Effector CD4-positive, alpha-beta T cell (primary cell): ENCODE data around the gene SCGB1D1.

Experiments
- DNase-seq: peaks from one replicate; pipeline ENCODE4 v3.0.0-alpha.2; 2020

SCGB1D1 gene

GRCh38 chr11:62237499-62237898 is 47.5 kb downstream of the SCGB1D1 start:
- no peak for DNase-seq

- no peak for DNase-seq
These were observed 48.1 kb downstream of the SCGB1D1 start for GRCh38 chr11:62238151-62238550.

GRCh38 chr11:62241095-62241494 is 51.1 kb downstream of the SCGB1D1 start:
- DNase-seq: no peak

GRCh38 chr11:62242021-62242420 is 52.0 kb downstream of the SCGB1D1 start, which contains the start of gene SCGB1D2:
SCGB1D2 (plus strand) TSS chr11:62242239; CDS start chr11:62242308, 69 bp downstream.
- no peak for DNase-seq
